SHP77 (cell line): ENCODE measurements around the gene SLC4A4.
A peak's percentile ranks its signal among the peaks of the same experiment; 100 is the strongest.
"Not testable (repeated sequence)": the region's sequence is repeated elsewhere in the genome, so short reads cannot be mapped to it uniquely, and the experiment has no call there.

ENCODE experiments used
- DNase-seq, 2 experiments: peaks; one replicate each; lab custom pipeline; 2025; lab: John Stamatoyannopoulos, UW

SLC4A4 gene

GRCh38 chr4:71408961-71409360, 70.1 kb downstream of the SLC4A4 start:
- not testable (repeated sequence) for DNase-seq

DNA sequence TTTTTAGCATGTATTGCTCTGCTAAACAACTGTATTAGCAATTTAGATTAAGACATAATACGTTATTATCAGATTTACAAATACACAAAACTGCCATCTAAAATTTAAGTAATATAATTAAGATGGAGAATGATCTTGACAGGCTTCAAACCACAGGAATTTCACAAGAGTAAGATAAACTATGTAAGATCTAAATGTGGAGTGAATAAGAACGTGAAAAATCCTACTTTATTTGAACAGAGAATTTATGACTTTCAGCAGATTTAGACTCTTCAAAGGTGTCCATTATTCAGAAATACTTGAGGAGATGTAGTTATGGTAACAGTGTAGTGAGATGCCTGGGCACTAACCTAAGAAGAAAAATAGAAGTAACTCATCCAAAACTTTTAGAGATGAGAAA, 73.2 kb downstream of the SLC4A4 start:
- no peak for DNase-seq

- DNase-seq = no peak
Observed at GRCh38 chr4:71415491-71415890, 76.7 kb downstream of the SLC4A4 start.

- no peak for DNase-seq
Observed at GRCh38 chr4:71417150-71417549, 78.3 kb downstream of the SLC4A4 start.

DNA sequence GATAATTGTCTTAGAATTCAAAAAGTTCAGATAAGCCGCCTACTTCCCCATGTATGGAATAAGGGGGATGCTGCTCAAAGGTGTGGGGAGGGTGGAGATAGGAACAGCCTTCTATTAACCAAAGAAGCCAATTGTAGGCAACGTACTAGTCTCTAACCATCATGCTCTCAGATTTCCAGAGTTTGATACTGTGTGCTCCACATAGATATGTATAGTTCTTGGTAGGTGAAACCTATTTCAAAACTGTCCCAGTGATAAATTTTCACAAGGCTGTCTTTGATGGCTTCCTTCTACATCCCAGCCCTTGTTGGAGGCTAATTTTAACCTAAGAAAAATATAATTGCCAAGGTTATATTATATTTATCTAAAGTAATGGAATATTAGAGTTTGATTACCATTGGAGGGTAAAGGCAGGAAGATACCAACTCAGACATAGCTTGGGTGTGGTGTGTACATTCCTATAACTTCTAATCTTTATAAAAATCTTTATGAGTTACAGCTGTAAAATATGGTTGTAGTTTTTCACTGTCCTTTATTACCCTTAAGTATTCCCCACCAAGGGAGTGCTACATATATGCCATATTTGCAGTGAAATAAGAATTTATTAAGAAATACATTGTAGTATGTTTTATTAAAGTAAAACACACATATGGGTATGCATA, 87.7 kb downstream of the SLC4A4 start:
- no peak for DNase-seq

- DNase-seq = no peak
Observed at GRCh38 chr4:71429106-71429505, 90.3 kb downstream of the SLC4A4 start.

- no peak for DNase-seq
Observed at GRCh38 chr4:71429962-71430361, 91.1 kb downstream of the SLC4A4 start.

DNA sequence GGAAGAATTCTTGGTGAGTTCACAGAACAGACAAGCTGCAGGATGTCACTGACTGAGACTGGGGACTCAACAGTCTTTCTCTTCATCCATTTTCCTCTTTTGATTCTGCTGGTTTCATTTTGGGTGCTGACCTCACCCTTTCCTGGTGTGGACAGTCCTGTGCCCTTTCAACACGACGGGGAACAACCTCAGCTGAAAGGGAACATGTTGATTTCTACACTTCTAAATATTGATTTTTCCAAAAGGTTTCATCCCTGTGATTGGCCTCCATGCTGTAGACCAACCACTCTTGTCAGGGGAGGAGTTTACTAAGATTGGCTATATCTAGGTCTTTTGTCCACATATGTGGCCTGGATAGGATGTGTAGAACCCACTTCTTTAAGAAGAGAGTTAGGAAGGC, 91.8 kb downstream of the SLC4A4 start:
- DNase-seq = no peak

- DNase-seq = no peak
Observed at GRCh38 chr4:71440612-71441011, 101.8 kb downstream of the SLC4A4 start.

GRCh38 chr4:71441186-71442169, 102.7 kb downstream of the SLC4A4 start:
- no peak for DNase-seq

GRCh38 chr4:71442336-71442735, 103.5 kb downstream of the SLC4A4 start:
- DNase-seq = no peak

DNA sequence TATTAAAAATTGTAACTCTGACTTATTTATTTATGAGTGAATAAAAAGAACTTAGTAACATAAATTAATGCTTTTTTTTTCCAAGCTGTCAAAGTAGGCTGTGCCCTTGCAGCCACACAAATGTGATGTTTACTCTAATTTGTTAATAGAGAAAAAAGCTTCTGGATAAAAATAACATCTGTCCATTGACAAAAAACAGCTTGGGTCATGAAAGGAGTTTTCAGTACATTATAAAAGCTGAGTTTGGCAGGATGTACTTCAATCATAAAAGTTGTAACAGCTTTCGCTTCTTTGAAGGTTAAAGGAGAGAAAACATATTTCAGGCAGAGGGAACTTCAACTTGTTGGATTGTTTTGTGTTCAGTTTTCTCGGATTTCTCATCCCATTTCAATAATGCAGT, 105.6 kb downstream of the SLC4A4 start:
- no peak for DNase-seq

GRCh38 chr4:71445811-71446210, 107.0 kb downstream of the SLC4A4 start:
- DNase-seq = no peak

GRCh38 chr4:71446479-71447081, 107.8 kb downstream of the SLC4A4 start:
- no peak for DNase-seq

DNA sequence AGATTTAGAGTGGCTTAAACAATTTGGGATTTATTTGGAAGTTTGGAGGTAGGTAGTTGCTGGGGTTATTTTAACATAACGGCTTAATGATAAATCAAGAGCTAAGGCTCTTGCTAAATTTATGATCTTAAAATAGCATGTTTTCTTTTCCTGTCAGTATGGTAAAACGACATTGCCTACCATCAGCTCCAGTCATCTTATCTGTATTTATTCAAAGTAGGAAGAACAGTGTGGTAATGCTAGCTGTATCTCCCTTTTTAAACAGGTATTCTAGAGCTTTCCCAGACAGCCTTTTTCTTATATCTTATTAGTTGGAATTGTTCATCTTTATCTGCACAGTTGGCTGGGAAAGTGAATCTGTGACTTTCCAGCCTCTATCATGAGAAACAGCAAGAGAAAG, 110.2 kb downstream of the SLC4A4 start:
- DNase-seq = no peak

- DNase-seq = no peak
Observed at GRCh38 chr4:71449878-71450277, 111.1 kb downstream of the SLC4A4 start.

- no peak for DNase-seq
Observed at GRCh38 chr4:71453531-71453930, 114.7 kb downstream of the SLC4A4 start.

- DNase-seq = peak; percentile 37 to 45
Observed at GRCh38 chr4:71456841-71457240, 118.0 kb downstream of the SLC4A4 start.

DNA sequence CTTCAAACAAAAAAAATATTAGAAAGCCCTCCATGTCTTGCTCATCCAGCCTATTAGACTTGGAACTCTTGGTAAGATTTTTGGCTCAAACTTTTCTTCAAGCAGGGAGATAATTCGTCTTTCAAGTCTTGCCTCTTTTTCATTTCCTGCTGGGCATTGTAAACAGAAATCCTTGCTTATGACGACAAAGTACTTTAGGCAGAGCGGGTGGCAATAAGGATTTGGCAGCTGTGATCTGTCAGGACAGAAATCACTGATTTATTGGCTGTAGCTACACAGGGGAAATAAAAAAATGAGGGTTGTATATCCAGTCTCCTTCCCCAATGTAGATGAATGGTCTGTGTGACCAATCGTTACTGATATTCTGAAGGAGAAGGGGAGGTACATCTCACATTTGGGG, 121.6 kb downstream of the SLC4A4 start:
- DNase-seq = peak; percentile 62 to 78

DNA sequence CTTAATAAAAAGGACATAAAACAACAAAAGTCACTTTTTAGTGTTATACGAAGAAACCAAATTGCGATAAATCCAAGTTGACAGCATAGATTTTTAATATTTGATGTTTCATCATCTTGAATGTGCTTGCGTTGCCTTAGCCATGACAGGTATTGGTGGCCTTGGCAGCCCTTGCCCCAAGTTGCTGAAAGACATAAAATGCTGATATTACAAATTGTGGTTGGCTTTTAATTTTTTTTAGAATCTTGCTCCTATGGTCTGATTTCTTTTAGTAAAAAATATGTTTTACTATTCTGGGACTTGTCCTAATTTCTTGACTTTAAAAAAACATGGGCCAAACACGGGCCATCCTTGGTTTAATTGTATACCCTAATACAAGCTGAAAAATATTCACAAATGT, 122.6 kb downstream of the SLC4A4 start:
- no peak for DNase-seq

- no peak for DNase-seq
Observed at GRCh38 chr4:71466775-71467174, 128.0 kb downstream of the SLC4A4 start.

DNA sequence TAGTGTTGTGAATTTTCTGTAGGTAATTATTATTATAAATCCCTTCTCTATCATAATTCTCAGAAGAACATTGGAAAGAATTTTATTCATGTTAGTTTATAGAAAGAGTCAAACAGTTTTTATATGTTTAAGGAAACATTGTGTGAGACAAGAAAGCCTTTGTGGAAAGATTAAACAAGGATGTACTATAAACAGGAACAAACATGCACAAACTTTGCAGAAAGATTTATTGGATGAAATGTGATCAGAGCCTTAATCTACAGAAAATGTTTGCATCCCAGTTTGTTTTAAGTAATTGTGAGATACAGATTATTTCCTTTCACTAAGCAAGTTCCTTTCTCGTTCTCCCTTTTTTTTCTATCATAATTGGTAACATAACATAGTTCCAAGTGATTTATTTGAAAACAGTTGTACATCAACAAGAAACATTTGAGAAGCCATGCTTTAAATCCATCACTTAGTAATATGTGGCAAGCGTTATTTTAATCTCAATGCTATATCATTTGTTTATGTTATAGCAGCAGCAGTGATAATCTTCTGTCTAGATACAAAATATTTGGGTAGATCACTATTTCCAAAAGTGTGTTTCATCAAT, 129.4 kb downstream of the SLC4A4 start:
- DNase-seq = no peak
